ENCODE data around the gene CLEC4F. TPM values are rescaled to one million over a fixed set of nuclear protein-coding genes. Genes with fewer than 3 reads are reported as not detected.

The CLEC4F gene
- total and polyA plus RNA-seq, 9 donors = 0.11 to 1.4 (median 0.42) TPM; not detected in 1

DNA sequence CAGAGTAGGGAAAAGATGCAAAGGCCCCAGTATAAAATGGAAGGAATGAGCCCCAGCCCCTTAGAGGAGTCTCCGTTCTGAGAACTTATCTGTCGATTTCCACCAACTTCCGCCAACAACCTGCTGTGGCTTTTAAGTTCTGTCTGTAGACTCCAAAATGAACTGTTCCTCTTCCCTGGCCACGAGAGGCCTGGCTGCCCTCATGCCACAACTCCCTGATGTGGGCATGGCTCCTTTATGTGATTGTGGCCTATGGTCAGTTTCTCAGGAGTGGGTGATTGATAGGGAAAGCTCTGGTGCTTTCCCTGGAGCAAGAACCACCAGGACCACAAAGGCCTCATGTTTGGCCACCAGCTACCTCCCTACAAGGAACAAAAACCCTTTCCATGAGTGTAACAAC is 34.0 kb upstream of the CLEC4F start:
- Histone ChIP-seq H3K4me1 (ENCODE audit: insufficient read depth) (no peaks in the 10 kb centered on the region), H3K9me3 (no peaks in the 10 kb centered on the region), H3K27me3 (no peaks in the 10 kb centered on the region), H3K36me3 (no peaks in the 10 kb centered on the region), H3K27ac (no peak overlapping the region), H3K4me3 (no peak overlapping the region)
- DNase-seq = no peak
- TF ChIP-seq, protein P1, sequence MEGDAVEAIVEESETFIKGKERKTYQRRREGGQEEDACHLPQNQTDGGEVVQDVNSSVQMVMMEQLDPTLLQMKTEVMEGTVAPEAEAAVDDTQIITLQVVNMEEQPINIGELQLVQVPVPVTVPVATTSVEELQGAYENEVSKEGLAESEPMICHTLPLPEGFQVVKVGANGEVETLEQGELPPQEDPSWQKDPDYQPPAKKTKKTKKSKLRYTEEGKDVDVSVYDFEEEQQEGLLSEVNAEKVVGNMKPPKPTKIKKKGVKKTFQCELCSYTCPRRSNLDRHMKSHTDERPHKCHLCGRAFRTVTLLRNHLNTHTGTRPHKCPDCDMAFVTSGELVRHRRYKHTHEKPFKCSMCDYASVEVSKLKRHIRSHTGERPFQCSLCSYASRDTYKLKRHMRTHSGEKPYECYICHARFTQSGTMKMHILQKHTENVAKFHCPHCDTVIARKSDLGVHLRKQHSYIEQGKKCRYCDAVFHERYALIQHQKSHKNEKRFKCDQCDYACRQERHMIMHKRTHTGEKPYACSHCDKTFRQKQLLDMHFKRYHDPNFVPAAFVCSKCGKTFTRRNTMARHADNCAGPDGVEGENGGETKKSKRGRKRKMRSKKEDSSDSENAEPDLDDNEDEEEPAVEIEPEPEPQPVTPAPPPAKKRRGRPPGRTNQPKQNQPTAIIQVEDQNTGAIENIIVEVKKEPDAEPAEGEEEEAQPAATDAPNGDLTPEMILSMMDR (IDR thresholded peaks at IDR 0.05) = no peak
- TF ChIP-seq EP300 (IDR thresholded peaks at IDR 0.05) = no peak
- no peak for TF ChIP-seq POLR2A (IDR thresholded peaks at IDR 0.05)
- intact Hi-C loops (cut with DNase I) = no loop called here
- 84 to 91% (median 86%) methylated on average over 4 of the region's 4 CpGs for WGBS, 3 donors

DNA sequence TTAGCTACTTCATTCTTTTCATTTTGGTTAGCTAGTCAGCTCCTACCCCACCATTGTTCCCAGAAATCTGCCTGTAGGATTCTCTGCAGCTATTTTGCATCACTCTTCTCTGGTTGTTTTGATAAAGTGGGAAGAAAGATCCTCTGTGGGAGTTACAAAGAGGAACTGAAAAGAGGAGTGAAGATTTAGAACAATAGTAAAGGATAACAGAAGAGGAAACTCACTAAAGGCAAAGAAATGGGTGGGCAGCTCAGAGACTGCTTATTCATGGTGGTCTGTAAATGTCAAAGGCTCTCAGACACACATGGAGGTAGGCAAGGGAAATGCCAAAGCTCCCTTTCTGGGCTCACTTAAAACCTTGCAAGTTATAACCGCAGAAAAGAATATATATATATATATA is 32.4 kb upstream of the CLEC4F start:
- Histone ChIP-seq H3K27me3 (no peaks in the 10 kb centered on the region), H3K4me3 (no peak overlapping the region), H3K9me3 (no peaks in the 10 kb centered on the region), H3K27ac (no peak overlapping the region), H3K4me1 (ENCODE audit: insufficient read depth) (no peaks in the 10 kb centered on the region), H3K36me3 (no peaks in the 10 kb centered on the region)
- TF ChIP-seq, protein P1 (IDR thresholded peaks at IDR 0.05) = no peak
- TF ChIP-seq POLR2A (IDR thresholded peaks at IDR 0.05) (no peak), EP300 (IDR thresholded peaks at IDR 0.05) (no peak)
- DNase-seq = no peak
- 77 to 89% (median 79%) methylated on average over 1 of the region's 1 CpG for WGBS, 3 donors
- intact Hi-C loops (cut with DNase I) = no loop called here

DNA sequence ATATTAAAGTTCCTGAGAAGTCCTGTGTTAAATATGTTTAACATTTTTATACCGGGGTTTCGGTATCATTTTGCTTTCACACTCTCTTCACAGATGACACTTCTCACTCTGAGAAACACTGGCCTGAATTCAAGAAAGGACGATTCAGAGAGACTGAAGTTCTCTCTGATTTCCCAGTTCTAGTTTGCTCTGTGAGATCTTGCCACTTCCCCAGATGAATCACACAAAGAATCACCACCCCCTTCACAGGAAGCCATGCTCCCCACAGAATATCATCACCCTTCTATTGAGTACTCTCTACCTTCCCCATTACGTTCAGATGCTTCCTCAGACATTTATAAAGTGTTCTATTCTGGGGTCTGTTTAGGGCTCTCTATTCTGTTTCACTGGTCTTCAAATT is 31.3 kb upstream of the CLEC4F start:
- no peak for DNase-seq
- 55 to 63% (median 62%) methylated on average over 4 of the region's 4 CpGs for whole genome bisulfite sequencing, 3 donors
- intact Hi-C loops (cut with DNase I) = no loop called here

DNA sequence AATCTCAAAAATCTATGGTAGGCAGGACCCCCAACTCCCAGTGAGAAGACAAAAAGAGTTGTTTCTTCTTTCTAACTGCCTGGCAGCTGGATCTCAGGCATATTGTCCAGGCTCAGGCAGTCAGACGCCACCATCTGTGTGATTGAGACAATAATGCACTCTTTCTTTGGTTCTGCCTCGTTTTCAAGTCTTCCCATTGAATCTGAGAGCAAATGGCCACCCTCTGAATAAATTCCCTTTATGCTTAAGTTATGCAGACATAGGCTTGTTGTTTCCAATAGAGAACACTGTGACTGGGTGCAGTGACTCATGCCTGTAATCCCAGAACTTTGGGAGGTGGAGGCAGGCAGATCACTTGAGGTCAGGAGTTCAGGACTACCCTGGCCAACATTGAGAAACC is 30.5 kb upstream of the CLEC4F start:
- 44 to 58% (median 48%) methylated on average over 2 of the region's 2 CpGs for WGBS, 3 donors
- Histone ChIP-seq H3K9me3 (no peaks in the 10 kb centered on the region), H3K4me1 (ENCODE audit: insufficient read depth) (no peaks in the 10 kb centered on the region), H3K36me3 (no peaks in the 10 kb centered on the region), H3K4me3 (no peak overlapping the region), H3K27me3 (no peaks in the 10 kb centered on the region), H3K27ac (no peak overlapping the region)
- DNase-seq = no peak
- TF ChIP-seq EP300 (IDR thresholded peaks at IDR 0.05) = no peak
- TF ChIP-seq, protein P1 (IDR thresholded peaks at IDR 0.05) = no peak
- TF ChIP-seq POLR2A (IDR thresholded peaks at IDR 0.05) = no peak
- intact Hi-C loops (cut with DNase I) = no loop called here

More for the DNA sequence above, 31.3 kb upstream of the CLEC4F start:
- TF ChIP-seq EP300 (IDR thresholded peaks at IDR 0.05) = no peak
- TF ChIP-seq, protein P1 (IDR thresholded peaks at IDR 0.05) = no peak
- TF ChIP-seq POLR2A (IDR thresholded peaks at IDR 0.05) = no peak
- Histone ChIP-seq H3K4me3 (no peak overlapping the region), H3K27ac (no peak overlapping the region), H3K4me1 (ENCODE audit: insufficient read depth) (no peaks in the 10 kb centered on the region), H3K27me3 (no peaks in the 10 kb centered on the region), H3K9me3 (no peaks in the 10 kb centered on the region), H3K36me3 (no peaks in the 10 kb centered on the region)

Measured in ovary (tissue), 9 donors.